NT2/D1 (cell line): ENCODE results near the gene UBLCP1.

Source experiments
- DNase-seq: peaks from one replicate; pipeline ENCODE4 v3.0.0-alpha.2; 2011; ENCODE audit warnings: low read depth, low spot score
- H3K27me3 ChIP-seq: 2 replicates; pipeline ENCODE4 v1.6.0; 2011; ENCODE audit warnings: mild to moderate bottlenecking; ENCODE audit not compliant: insufficient read length, insufficient read depth
- H3K36me3 ChIP-seq: 2 replicates; pipeline ENCODE4 v1.6.1; 2011; ENCODE audit warnings: mild to moderate bottlenecking, low read length, mixed read lengths; ENCODE audit not compliant: insufficient read depth, insufficient read length
- H3K4me1 ChIP-seq: 2 replicates; pipeline ENCODE4 v1.5.1; 2011; ENCODE audit not compliant: insufficient read depth, insufficient read length
- H3K4me3 ChIP-seq: 2 replicates; pipeline ENCODE4 v1.5.1; 2011; ENCODE audit warnings: low read depth; ENCODE audit not compliant: insufficient read length
- H3K9ac ChIP-seq: 2 replicates; pipeline ENCODE4 v1.6.0; 2011; ENCODE audit warnings: low read depth; ENCODE audit not compliant: insufficient read length
- H3K9me3 ChIP-seq: 2 replicates; pipeline ENCODE4 v1.5.1; 2011; ENCODE audit warnings: mild to moderate bottlenecking, low read length; ENCODE audit not compliant: insufficient read depth
- SUZ12 ChIP-seq: IDR thresholded peaks from 2 replicates; pipeline ENCODE4 v1.6.1; 2011; ENCODE audit not compliant: insufficient read length, insufficient read depth; ENCODE audit errors: extremely low read depth
- YY1 ChIP-seq: IDR thresholded peaks from 2 replicates; pipeline ENCODE4 v1.6.1; 2011; ENCODE audit not compliant: insufficient read length, insufficient read depth
- ZNF274 ChIP-seq: IDR thresholded peaks from 2 replicates; pipeline ENCODE4 v1.6.1; 2011; ENCODE audit warnings: mild to moderate bottlenecking, low read depth, low read length

Gene UBLCP1

DNA sequence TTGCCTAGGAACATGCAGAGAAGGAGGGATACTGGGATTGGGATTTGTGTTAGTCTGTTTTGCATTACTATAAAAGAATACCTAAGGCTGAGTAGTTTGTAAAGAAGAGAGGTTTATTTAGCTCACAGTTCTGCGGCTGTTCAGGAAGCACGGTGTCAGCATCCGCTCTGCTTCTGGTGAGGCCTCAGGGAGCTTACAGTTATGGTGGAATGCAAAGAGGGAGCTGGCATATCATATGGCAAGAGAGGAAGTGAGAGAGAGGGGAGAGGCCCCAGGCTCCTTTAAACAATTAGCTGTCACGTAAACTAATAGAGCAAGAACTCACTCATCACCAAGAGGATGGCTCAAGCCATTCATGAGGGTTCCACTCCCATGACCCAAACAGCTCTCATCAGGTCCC is 40.2 kb downstream of the UBLCP1 start:
- H3K36me3 ChIP-seq = no peaks in the 10 kb centered on the region
- no peak overlapping the region for H3K9ac ChIP-seq
- no peak for DNase-seq
- H3K27me3 ChIP-seq = no peaks in the 10 kb centered on the region
- TF ChIP-seq SUZ12 (no peak), YY1 (no peak), ZNF274 (no peak)
- peaks cover 34% of the 10 kb centered on the region; the same call in 1 of the 2 replicates for H3K9me3 ChIP-seq
- H3K4me3 ChIP-seq = no peak overlapping the region
- no peaks in the 10 kb centered on the region for H3K4me1 ChIP-seq

- TF ChIP-seq YY1 (no peak), ZNF274 (no peak), SUZ12 (no peak)
- Histone ChIP-seq H3K27me3 (peaks cover 11% of the 10 kb centered on the region), H3K9ac (no peak overlapping the region), H3K9me3 (peaks cover 31% of the 10 kb centered on the region; the same call in 1 of the 2 replicates), H3K36me3 (no peaks in the 10 kb centered on the region), H3K4me1 (no peaks in the 10 kb centered on the region), H3K4me3 (no peak overlapping the region)
- DNase-seq = no peak
These were observed 42.0 kb downstream of the UBLCP1 start for GRCh38 chr5:159304961-159305595.

DNA sequence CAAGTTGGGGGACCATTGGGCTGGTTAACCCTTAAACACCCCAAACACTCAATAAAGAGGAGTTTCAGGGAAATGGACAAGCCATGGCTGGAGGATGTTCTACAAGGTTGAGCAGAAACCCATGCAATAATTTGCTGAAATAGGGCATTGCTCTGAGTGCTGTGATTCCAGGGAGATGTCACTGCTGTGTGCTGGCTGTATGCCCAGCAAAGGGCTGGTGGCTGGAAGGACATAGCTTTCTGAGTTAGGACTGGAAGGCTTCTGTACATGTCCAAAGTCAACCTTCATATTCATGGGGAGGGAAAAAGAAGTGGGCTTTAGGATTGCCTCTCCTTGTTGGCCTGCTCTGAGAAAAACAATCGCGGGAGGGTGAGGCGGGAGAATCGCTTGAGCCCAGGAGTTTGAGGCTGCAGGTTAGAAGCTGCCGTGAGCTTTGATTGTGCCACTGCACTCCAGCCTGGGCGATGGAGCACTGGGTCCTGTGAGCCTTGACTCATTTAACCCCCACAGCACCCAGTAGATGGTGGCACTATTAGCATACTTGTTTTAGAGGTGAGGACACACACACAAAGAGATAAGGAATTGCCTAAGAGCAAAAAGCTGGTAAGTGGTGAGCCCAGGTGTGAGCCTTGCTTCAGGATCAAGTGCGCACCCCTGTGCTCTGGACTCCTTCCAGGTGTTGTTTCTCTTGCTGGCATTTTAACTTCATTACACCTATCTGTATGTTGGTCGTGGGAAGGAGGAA is 46.8 kb downstream of the UBLCP1 start:
- no peak overlapping the region for H3K4me3 ChIP-seq
- H3K9me3 ChIP-seq = no peaks in the 10 kb centered on the region
- H3K9ac ChIP-seq = no peak overlapping the region
- H3K36me3 ChIP-seq = no peaks in the 10 kb centered on the region
- peaks cover 26% of the 10 kb centered on the region for H3K27me3 ChIP-seq
- TF ChIP-seq ZNF274 (no peak), YY1 (no peak), SUZ12 (no peak)
- H3K4me1 ChIP-seq = no peaks in the 10 kb centered on the region
- DNase-seq = no peak

DNA sequence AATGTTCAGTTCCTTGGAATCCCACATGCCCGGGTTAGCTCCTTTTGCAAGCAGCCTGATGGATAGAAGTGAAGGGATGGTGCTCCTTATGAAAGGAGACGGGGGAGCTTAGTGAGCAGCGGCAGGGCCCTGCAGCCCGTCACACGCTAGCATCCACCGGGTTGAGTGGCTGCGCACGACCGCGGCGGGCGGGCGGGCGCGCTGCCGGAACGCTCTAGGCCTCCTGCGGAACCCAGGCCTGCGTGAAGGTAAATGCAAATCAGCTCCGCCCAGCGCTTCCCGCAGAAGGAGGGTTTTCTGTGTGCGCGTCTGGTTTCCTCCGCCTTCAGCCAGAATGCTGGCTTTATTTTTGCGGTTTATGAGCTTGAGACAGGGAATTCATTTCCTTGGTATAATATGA is 47.4 kb downstream of the UBLCP1 start:
- no peaks in the 10 kb centered on the region for H3K36me3 ChIP-seq
- no peak overlapping the region for H3K4me3 ChIP-seq
- TF ChIP-seq ZNF274 = no peak
- TF ChIP-seq SUZ12 = no peak
- TF ChIP-seq YY1 = no peak
- H3K4me1 ChIP-seq = no peaks in the 10 kb centered on the region
- peaks cover 26% of the 10 kb centered on the region for H3K27me3 ChIP-seq
- no peak overlapping the region for H3K9ac ChIP-seq
- no peak for DNase-seq
- H3K9me3 ChIP-seq = no peaks in the 10 kb centered on the region

- no peak overlapping the region for H3K4me3 ChIP-seq
These were observed 48.0 kb downstream of the UBLCP1 start for GRCh38 chr5:159311063-159311462.

DNA sequence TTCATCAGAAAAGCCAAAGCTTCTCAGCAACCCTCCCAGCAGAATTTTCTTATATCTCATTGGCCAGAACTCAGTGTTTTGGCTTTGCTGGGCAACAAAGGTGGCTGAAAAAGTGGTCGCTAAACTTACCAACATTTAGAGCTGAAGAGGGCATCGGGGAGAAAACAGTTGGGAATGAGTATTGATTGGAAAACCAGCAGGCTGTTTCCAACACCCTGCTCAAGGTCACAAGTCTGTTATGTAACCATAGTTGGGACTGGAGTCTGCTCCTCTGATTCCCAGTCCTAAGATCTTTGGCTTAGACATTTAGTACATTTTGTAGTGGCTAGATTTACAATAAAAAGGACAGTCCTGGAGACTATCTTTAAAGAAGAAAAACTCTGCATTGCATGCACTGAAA is 50.1 kb downstream of the UBLCP1 start:
- H3K27me3 ChIP-seq = peaks cover 26% of the 10 kb centered on the region
- no peak for TF ChIP-seq SUZ12
- no peak for TF ChIP-seq ZNF274
- no peak for TF ChIP-seq YY1
- no peaks in the 10 kb centered on the region for H3K4me1 ChIP-seq
- no peaks in the 10 kb centered on the region for H3K36me3 ChIP-seq
- no peaks in the 10 kb centered on the region for H3K9me3 ChIP-seq
- no peak overlapping the region for H3K4me3 ChIP-seq
- no peak overlapping the region for H3K9ac ChIP-seq
- DNase-seq = no peak

More at GRCh38 chr5:159311063-159311462, 48.0 kb downstream of the UBLCP1 start:
- H3K9ac ChIP-seq = no peak overlapping the region
- no peaks in the 10 kb centered on the region for H3K36me3 ChIP-seq
- H3K4me1 ChIP-seq = no peaks in the 10 kb centered on the region
- TF ChIP-seq YY1 (no peak), SUZ12 (no peak), ZNF274 (no peak)
- DNase-seq = no peak
- H3K9me3 ChIP-seq = no peaks in the 10 kb centered on the region
- peaks cover 26% of the 10 kb centered on the region for H3K27me3 ChIP-seq
